CD14-positive monocyte (primary cell): ENCODE results near the gene MBD2. TPM values are rescaled to one million over a fixed set of nuclear protein-coding genes. Genes with fewer than 3 reads are reported as not detected.
A peak's percentile ranks its signal among the peaks of the same experiment; 100 is the strongest.

Source experiments
- DNase-seq, 3 donors: peaks; one replicate each; pipeline ENCODE4 v3.0.0-alpha.2; 2011 to 2022
- H2AFZ ChIP-seq: 2 replicates; pipeline ENCODE4 v1.6.0; 2012; ENCODE audit warnings: mild to moderate bottlenecking, low read depth, low read length, inconsistent platforms; ENCODE audit not compliant: insufficient read depth, poor library complexity, severe bottlenecking
- H3K27ac ChIP-seq, 2 donors: 1 replicate in 1 of 2; 2 replicates in 1 of 2; pipeline ENCODE4 v1.5.1; 2012 to 2013; ENCODE audit warnings: low read length in 2 of 2, control low read depth in 1 of 2, inconsistent platforms in 1 of 2, low read depth in 1 of 2, mild to moderate bottlenecking in 1 of 2
- H3K27me3 ChIP-seq, 2 donors: one replicate each; pipeline versions ENCODE4 v1.6.0 to v1.6.1; 2011 to 2013; ENCODE audit warnings: low read length in 2 of 2; ENCODE audit not compliant: control insufficient read depth in 2 of 2, insufficient read depth in 2 of 2
- H3K36me3 ChIP-seq, 2 donors: replicated peaks in 1 of 2; 1 replicate in 1 of 2; 2 replicates in 1 of 2; pipeline versions ENCODE4 v1.5.1 to v1.6.1; 2012 to 2013; ENCODE audit warnings: low read length in 2 of 2, control low read depth in 1 of 2, inconsistent platforms in 1 of 2, mild to moderate bottlenecking in 1 of 2; ENCODE audit not compliant: insufficient read depth in 2 of 2, control insufficient read depth in 1 of 2
- H3K4me1 ChIP-seq, 2 donors: 1 replicate in 1 of 2; 2 replicates in 1 of 2; pipeline versions ENCODE4 v1.5.1 to v1.6.1; 2012 to 2013; ENCODE audit warnings: low read length in 2 of 2, control low read depth in 1 of 2, inconsistent platforms in 1 of 2, mild to moderate bottlenecking in 1 of 2, moderate library complexity in 1 of 2; ENCODE audit not compliant: insufficient read depth in 2 of 2, control insufficient read depth in 1 of 2
- H3K4me2 ChIP-seq: replicated peaks from 2 replicates; pipeline ENCODE3; 2012; ENCODE audit warnings: low read length, moderate library complexity, mild to moderate bottlenecking; ENCODE audit not compliant: poor library complexity, severe bottlenecking; ENCODE audit errors: extremely low read depth
- H3K4me3 ChIP-seq, 3 experiments: fragments of 200-600 bp in 1 of 3; sonication (generic) in 1 of 3; replicated peaks in 1 of 3; 1 replicate in 2 of 3; 2 replicates in 1 of 3; pipeline ENCODE4 v1.5.1; 2011 to 2013; ENCODE audit warnings: low read length in 3 of 3, mild to moderate bottlenecking in 3 of 3, control low read depth in 2 of 3, low read depth in 2 of 3, inconsistent platforms in 1 of 3, moderate library complexity in 1 of 3
- H3K79me2 ChIP-seq: 2 replicates; pipeline ENCODE4 v1.6.0; 2012; ENCODE audit warnings: mild to moderate bottlenecking, control low read depth, inconsistent platforms, low read length, moderate library complexity; ENCODE audit not compliant: insufficient read depth
- H3K9ac ChIP-seq: 2 replicates; pipeline ENCODE4 v1.6.0; 2017; ENCODE audit warnings: low read length, mild to moderate bottlenecking; ENCODE audit not compliant: insufficient read depth, poor library complexity, severe bottlenecking
- H3K9me3 ChIP-seq, 2 donors: replicated peaks in 1 of 2; 1 replicate in 1 of 2; 2 replicates in 1 of 2; pipeline versions ENCODE4 v1.5.1 to v1.6.1; 2012 to 2013; ENCODE audit warnings: low read length in 2 of 2, control low read depth in 1 of 2; ENCODE audit not compliant: control insufficient read depth in 1 of 2, insufficient read depth in 1 of 2
- H4K20me1 ChIP-seq: 2 replicates; pipeline ENCODE4 v1.6.0; 2012; ENCODE audit warnings: mild to moderate bottlenecking, low read length, control low read depth, moderate library complexity; ENCODE audit not compliant: insufficient read depth
- H3K27ac Mint-ChIP-seq, 7 donors: one replicate each; pipeline ENCODE4 v1.8.0; 2020; ENCODE audit warnings: mild to moderate bottlenecking in 7 of 7, mixed read lengths in 7 of 7, moderate library complexity in 6 of 7, inconsistent platforms in 2 of 7
- H3K27me3 Mint-ChIP-seq, 3 donors: one replicate each; pipeline ENCODE4 v1.8.0; 2021 to 2022; ENCODE audit warnings: low read depth in 3 of 3, mild to moderate bottlenecking in 3 of 3, mixed read lengths in 3 of 3, moderate library complexity in 3 of 3, inconsistent platforms in 1 of 3
- H3K36me3 Mint-ChIP-seq, 2 donors: one replicate each; pipeline ENCODE4 v1.8.0; 2020; ENCODE audit warnings: mixed read lengths in 2 of 2, inconsistent platforms in 1 of 2, mild to moderate bottlenecking in 1 of 2
- H3K4me1 Mint-ChIP-seq: one replicate; pipeline ENCODE4 v1.8.0; 2020; ENCODE audit warnings: mild to moderate bottlenecking, mixed read lengths
- H3K4me3 Mint-ChIP-seq, 2 donors: one replicate each; pipeline ENCODE4 v1.8.0; 2020; ENCODE audit warnings: mild to moderate bottlenecking in 2 of 2, mixed read lengths in 2 of 2, moderate library complexity in 1 of 2
- H3K9me3 Mint-ChIP-seq, 7 donors: one replicate each; pipeline ENCODE4 v1.8.0; 2020 to 2022; ENCODE audit warnings: mixed read lengths in 7 of 7, mild to moderate bottlenecking in 6 of 7, moderate library complexity in 6 of 7, inconsistent platforms in 2 of 7
- WGBS: methylation state at CpG from one replicate; pipeline ENCODE4 v1.1.5; 2013; ENCODE audit warnings: missing lambda C conversion rate; ENCODE audit not compliant: insufficient coverage; 5-methylcytosine and 5-hydroxymethylcytosine counted together
- intact Hi-C, 2 donors: fragments of 100-400 bp; cut with micrococcal nuclease; formaldehyde crosslinking; loops; one replicate each; pipeline versions ENCODE4 v1.15.0 to v1.15.1; 2023
- polyA plus RNA-seq, 3 donors: library from polyadenylated mRNA; depleted of rRNA in 1 of 3; unstranded in 2 of 3; stranded (reverse) in 1 of 3; fragments of 300-500 nt in 2 of 3; fragments of >200 nt in 1 of 3; fragmentation: Illumina TruSeq in 2 of 3; gene quantifications; 1 replicate in 2 of 3; 2 replicates in 1 of 3; pipeline ENCODE4 v1.2.3, GENCODE V29; 2012 to 2021
- TF ChIP-seq, protein P1 (sequence below): fragments of 200-600 bp; IDR thresholded peaks from one replicate; pipeline ENCODE4 v1.8.0; 2022; ENCODE audit warnings: antibody characterized with exemption, mild to moderate bottlenecking

Gene MBD2
- polyA plus RNA-seq, 3 donors: 11.6 to 64.9 (median 25.2) TPM

DNA sequence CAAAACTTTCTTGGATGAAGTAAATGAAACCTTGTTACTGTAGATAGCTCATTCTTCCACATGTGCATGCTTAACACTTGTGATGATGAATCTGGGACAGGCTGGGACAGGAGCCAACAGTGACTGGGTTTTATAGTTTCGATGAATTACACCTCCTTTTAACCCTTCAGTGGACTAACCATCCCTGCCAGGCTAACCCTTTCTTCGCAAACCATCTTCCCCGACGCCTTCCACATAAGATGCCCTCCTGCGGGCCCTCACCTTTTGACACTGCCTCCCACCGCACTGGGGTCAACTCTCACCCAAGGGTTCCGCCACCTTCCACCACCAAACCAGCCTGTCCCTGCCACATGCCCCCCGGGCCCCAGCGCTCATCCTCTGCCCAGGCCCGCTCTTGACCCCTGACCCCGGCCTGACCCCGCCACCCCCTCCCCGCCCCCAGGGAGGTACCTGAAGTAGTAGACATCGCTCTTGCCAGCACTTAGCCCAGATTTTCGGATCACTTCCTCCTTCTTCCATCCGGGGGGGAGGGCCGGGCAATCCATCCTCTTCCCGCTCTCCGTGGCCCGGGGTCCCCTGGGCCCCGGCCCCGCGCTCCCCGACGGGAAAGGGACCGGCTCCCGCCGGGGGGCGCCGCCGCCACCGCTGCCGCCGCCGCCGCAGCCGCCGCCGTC, 764 bp downstream of the MBD2 start:
- TF ChIP-seq, protein P1, sequence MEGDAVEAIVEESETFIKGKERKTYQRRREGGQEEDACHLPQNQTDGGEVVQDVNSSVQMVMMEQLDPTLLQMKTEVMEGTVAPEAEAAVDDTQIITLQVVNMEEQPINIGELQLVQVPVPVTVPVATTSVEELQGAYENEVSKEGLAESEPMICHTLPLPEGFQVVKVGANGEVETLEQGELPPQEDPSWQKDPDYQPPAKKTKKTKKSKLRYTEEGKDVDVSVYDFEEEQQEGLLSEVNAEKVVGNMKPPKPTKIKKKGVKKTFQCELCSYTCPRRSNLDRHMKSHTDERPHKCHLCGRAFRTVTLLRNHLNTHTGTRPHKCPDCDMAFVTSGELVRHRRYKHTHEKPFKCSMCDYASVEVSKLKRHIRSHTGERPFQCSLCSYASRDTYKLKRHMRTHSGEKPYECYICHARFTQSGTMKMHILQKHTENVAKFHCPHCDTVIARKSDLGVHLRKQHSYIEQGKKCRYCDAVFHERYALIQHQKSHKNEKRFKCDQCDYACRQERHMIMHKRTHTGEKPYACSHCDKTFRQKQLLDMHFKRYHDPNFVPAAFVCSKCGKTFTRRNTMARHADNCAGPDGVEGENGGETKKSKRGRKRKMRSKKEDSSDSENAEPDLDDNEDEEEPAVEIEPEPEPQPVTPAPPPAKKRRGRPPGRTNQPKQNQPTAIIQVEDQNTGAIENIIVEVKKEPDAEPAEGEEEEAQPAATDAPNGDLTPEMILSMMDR: peak; percentile 11
- Histone ChIP-seq H3K4me1 (peaks cover 25 to 42% of the 10 kb centered on the region in 2 donors), H3K9me3 (no peaks in the 10 kb centered on the region), H3K79me2 (peaks cover 56% of the 10 kb centered on the region), H2AFZ (no peak overlapping the region), H3K9ac (peak overlapping the region; percentile 66), H3K4me2 (peak overlapping the region; percentile 89), H3K27ac (peak overlapping the region; percentile 68 to 78), H4K20me1 (peaks cover 52% of the 10 kb centered on the region), H3K36me3 (no peaks in the 10 kb centered on the region), H3K27me3 (no peaks in the 10 kb centered on the region), H3K4me3 (peak overlapping the region; percentile 72 to 91 (median 84))
- H3K9me3 Mint-ChIP-seq: peaks cover 0 to 3% (median 0%) of the 10 kb centered on the region in 7 donors
- H3K27me3 Mint-ChIP-seq: peaks cover 0 to 2% (median 0%) of the 10 kb centered on the region in 3 donors
- peaks cover 50% of the 10 kb centered on the region for H3K4me1 Mint-ChIP-seq
- H3K36me3 Mint-ChIP-seq: peaks cover 5 to 13% of the 10 kb centered on the region in 2 donors
- H3K4me3 Mint-ChIP-seq: peak overlapping the region; percentile 92 to 93
- DNase-seq: peak; percentile 46 to 62 (median 61)
- H3K27ac Mint-ChIP-seq: peak overlapping the region; percentile 85 to 96 (median 91)
- WGBS: 2% methylated on average over 37 of the region's 39 CpGs
- intact Hi-C loops: loop anchor here (2.0 to 10.0 kb wide), 3 partner anchors 45 to 134 kb away; partner anchors contain the start of genes C18orf54 (in 2 of the 2), POLI (in 2 of the 2) and STARD6 (in 2 of the 2)

DNA sequence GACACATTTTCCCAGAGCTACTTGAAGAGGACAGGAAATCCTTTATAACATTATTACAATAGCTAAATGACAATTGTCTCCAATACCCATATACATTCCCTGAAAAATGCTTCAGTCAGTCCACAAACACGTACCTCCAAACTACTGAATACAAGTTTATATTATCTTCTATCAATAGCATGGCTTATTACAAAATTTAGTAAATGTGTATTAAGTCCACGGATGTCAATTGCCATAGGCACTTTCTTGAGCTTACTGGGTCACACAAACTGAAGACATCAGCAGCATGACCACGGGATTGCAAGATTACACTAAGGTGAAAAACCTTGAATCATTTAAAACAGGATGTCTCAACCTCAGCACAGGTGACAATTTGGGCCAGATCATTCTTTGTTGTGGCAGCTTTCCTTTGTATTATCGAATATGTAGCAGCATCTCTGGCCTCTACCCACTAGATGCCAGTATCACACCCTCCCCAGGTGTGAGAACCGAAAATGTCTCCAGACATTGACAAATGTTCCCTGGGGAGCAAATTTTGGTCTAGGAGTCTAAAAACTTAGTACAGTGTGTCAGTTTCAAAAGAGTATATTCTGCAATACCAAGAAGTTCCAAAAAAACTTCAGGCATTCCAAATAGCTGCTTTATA, 1.4 kb downstream of the MBD2 start:
- TF ChIP-seq, protein P1: peak; percentile 56
- peaks cover 54% of the 10 kb centered on the region for H3K4me1 Mint-ChIP-seq
- DNase-seq: no peak
- Histone ChIP-seq H3K9ac (peak overlapping the region; percentile 66), H3K79me2 (peaks cover 63% of the 10 kb centered on the region), H3K4me3 (peak overlapping the region; percentile 72 to 91 (median 84)), H3K4me1 (peaks cover 25 to 42% of the 10 kb centered on the region in 2 donors), H3K27me3 (no peaks in the 10 kb centered on the region), H4K20me1 (peaks cover 58% of the 10 kb centered on the region), H3K27ac (peak overlapping the region in 1 of 2 donors; percentile 78), H2AFZ (no peak overlapping the region), H3K9me3 (no peaks in the 10 kb centered on the region), H3K36me3 (no peaks in the 10 kb centered on the region), H3K4me2 (peak overlapping the region; percentile 89)
- 28% methylated on average over 2 of the region's 5 CpGs for WGBS
- peak overlapping the region; percentile 85 to 96 (median 91) for H3K27ac Mint-ChIP-seq
- peaks cover 0 to 3% (median 0%) of the 10 kb centered on the region in 7 donors for H3K9me3 Mint-ChIP-seq
- H3K4me3 Mint-ChIP-seq: peak overlapping the region; percentile 92 to 93
- intact Hi-C loops: loop anchor here (5.0 to 10.0 kb wide), 2 partner anchors 132 to 134 kb away; partner anchors contain the start of genes C18orf54 (in 2 of the 2) and STARD6 (in 2 of the 2)
- H3K36me3 Mint-ChIP-seq: peaks cover 5 to 13% of the 10 kb centered on the region in 2 donors
- H3K27me3 Mint-ChIP-seq: peaks cover 0 to 2% (median 0%) of the 10 kb centered on the region in 3 donors
